ENCODE results near the gene F10.

- TF ChIP-seq CTCF (IDR thresholded peaks at IDR 0.05; ENCODE audit: low read depth, low read length, missing input control) = no peak
- no peak for TF ChIP-seq YY1 (IDR thresholded peaks at IDR 0.05)
- TF ChIP-seq ATF3 (IDR thresholded peaks at IDR 0.05) = no peak
- TF ChIP-seq MAX (IDR thresholded peaks at IDR 0.05) = no peak
- TF ChIP-seq SP1 (IDR thresholded peaks at IDR 0.05) = no peak
- no peak for TF ChIP-seq RXRA (IDR thresholded peaks at IDR 0.05)
- TF ChIP-seq RAD21 (IDR thresholded peaks at IDR 0.05) = no peak
- no peak for TF ChIP-seq TAF1 (conservative IDR thresholded peaks at IDR 0.05)
- TF ChIP-seq REST (IDR thresholded peaks at IDR 0.05) = no peak
These were observed 40.4 kb downstream of the F10 start for GRCh38 chr13:113162783-113163685.
